Adrenal gland (tissue), 12 donors: ENCODE results near the gene WWP2. TPM values are rescaled to one million over a fixed set of nuclear protein-coding genes. Genes with fewer than 3 reads are reported as not detected.
A peak's percentile ranks its signal among the peaks of the same experiment; 100 is the strongest.

Experiments
- DNase-seq, 7 donors: peaks; one replicate each; pipeline ENCODE4 v3.0.0-alpha.2; 2019 to 2020
- H3K27ac ChIP-seq, 5 donors: fragments of 200-600 bp; sonication (generic) in 4 of 5; 1 replicate in 3 of 5; 2 replicates in 2 of 5; pipeline versions ENCODE4 v1.5.1 to v1.8.0; 2016 to 2020; ENCODE audit warnings: mild to moderate bottlenecking in 1 of 5
- H3K27me3 ChIP-seq: fragments of 200-600 bp; 2 replicates; pipeline ENCODE4 v1.8.0; 2021
- H3K36me3 ChIP-seq, 2 donors: fragments of 200-600 bp; replicated peaks in 1 of 2; 1 replicate in 1 of 2; 2 replicates in 1 of 2; pipeline versions ENCODE4 v1.5.1 to v1.8.0; 2018 to 2022
- H3K4me1 ChIP-seq, 2 donors: fragments of 200-600 bp; replicated peaks in 1 of 2; 1 replicate in 1 of 2; 2 replicates in 1 of 2; pipeline versions ENCODE4 v1.5.1 to v1.8.0; 2018 to 2021
- H3K4me3 ChIP-seq, 4 donors: fragments of 200-600 bp; sonication (generic) in 3 of 4; one replicate each; pipeline ENCODE4 v1.5.1; 2016 to 2018
- H3K9me3 ChIP-seq, 3 donors: fragments of 200-600 bp; sonication (generic) in 1 of 3; replicated peaks in 1 of 3; 1 replicate in 2 of 3; 2 replicates in 1 of 3; pipeline versions ENCODE4 v1.5.1 to v1.8.0; 2016 to 2021
- CTCF ChIP-seq, 6 experiments: fragments of 450-650 bp in 4 of 6; fragments of 200-600 bp in 2 of 6; sonication (generic) in 1 of 6; IDR thresholded peaks; 1 replicate in 5 of 6; 2 replicates in 1 of 6; pipeline versions ENCODE4 v1.5.1 to v1.8.0; 2016 to 2021; ENCODE audit warnings: antibody characterized with exemption in 6 of 6, mild to moderate bottlenecking in 2 of 6, moderate library complexity in 1 of 6
- POLR2A ChIP-seq, 2 donors: fragments of 450-650 bp; IDR thresholded peaks; one replicate each; pipeline ENCODE4 v1.6.1; 2017; ENCODE audit warnings: antibody characterized with exemption in 2 of 2, mild to moderate bottlenecking in 2 of 2, moderate library complexity in 1 of 2
- WGBS, 4 donors: extraction: QIAGEN DNeasy Blood & Tissue Kit in 2 of 4; methylation state at CpG; one replicate each; pipeline versions ENCODE4 v1.1.5 to v1.1.7; 2013 to 2017; 5-methylcytosine and 5-hydroxymethylcytosine counted together
- intact Hi-C, 2 donors: fragments of 100-400 bp; cut with DNase I; formaldehyde crosslinking; loops; one replicate each; pipeline versions ENCODE4 v1.14.1 to v1.15.0; 2022 to 2023
- polyA plus RNA-seq, 3 donors: library from polyadenylated mRNA; stranded (reverse); fragments of 200-250 nt in 2 of 3; fragments of 350-450 nt in 1 of 3; fragmentation: Illumina TruSeq in 1 of 3; extraction: RNeasy Lipid Tissue Mini Kit (QIAGEN cat#74804) in 1 of 3; gene quantifications; one replicate each; pipeline ENCODE4 v1.2.3, GENCODE V29; 2013 to 2014
- total RNA-seq, 9 donors: library from RNA; depleted of rRNA in 4 of 9; stranded (reverse); fragments of >200 nt in 4 of 9; fragments of 120-200 nt in 1 of 9; fragmentation: NEBNext Ultra II Directional in 1 of 9; extraction: Animal tissue kit (Norgen Biotek cat#: 25700) in 1 of 9; gene quantifications; one replicate each; pipeline versions ENCODE4 v1.1.0 to v1.2.4, GENCODE V29; 2013 to 2023
- donor health status: healthy with polysubstance abuse.
- donor health status: Bipolar disorder and iron deficiency.
- donor health status: DM: yes; HTN: yes; CAD: no.
- donor health status: DM: no; HTN: no; CAD: no.
- donor health status: DM: no; HTN: no; CAD: no.
- donor health status: DM: yes; HTN: yes; CAD: no.

The WWP2 gene
- total and polyA plus RNA-seq, 12 donors, result 28.3 to 99.8 (median 72.0) TPM

- no peak for TF ChIP-seq POLR2A (IDR thresholded peaks at IDR 0.05)
- no peak for TF ChIP-seq CTCF (IDR thresholded peaks at IDR 0.05)
- Histone ChIP-seq H3K36me3 (no peaks in the 10 kb centered on the region), H3K27me3 (no peaks in the 10 kb centered on the region), H3K9me3 (no peaks in the 10 kb centered on the region), H3K27ac (no peak overlapping the region), H3K4me3 (no peak overlapping the region), H3K4me1 (peaks cover 8 to 15% of the 10 kb centered on the region in 2 donors)
- no peak for DNase-seq
- 92 to 98% (median 93%) methylated on average over 5 to 6 of the region's 6 CpGs for WGBS, 4 donors
- intact Hi-C loops, result no loop called here
Observed at GRCh38 chr16:69732101-69732500, 30.0 kb upstream of the WWP2 start.

- H3K27ac ChIP-seq, result peak overlapping the region in 4 of 5 donors; percentile 75 to 86 (median 82)
- intact Hi-C loops, result no loop called here
- no peaks in the 10 kb centered on the region for H3K27me3 ChIP-seq
- no peak overlapping the region for H3K4me3 ChIP-seq
- H3K4me1 ChIP-seq, result peaks cover 23 to 38% of the 10 kb centered on the region in 2 donors
- TF ChIP-seq CTCF (IDR thresholded peaks at IDR 0.05) (no peak), POLR2A (IDR thresholded peaks at IDR 0.05) (no peak)
- DNase-seq, result peak in 1 of 7 donors; percentile 44
- 30 to 37% (median 32%) methylated on average over 8 of the region's 8 CpGs for WGBS, 4 donors
- no peaks in the 10 kb centered on the region for H3K9me3 ChIP-seq
- peaks cover 0 to 66% of the 10 kb centered on the region in 2 donors for H3K36me3 ChIP-seq
Observed at GRCh38 chr16:69741519-69741918, 20.6 kb upstream of the WWP2 start.

- intact Hi-C loops, result no loop called here
- peak; percentile 80 to 95 (median 92) for DNase-seq
- peak overlapping the region in 3 of 5 donors; percentile 75 to 86 (median 80) for H3K27ac ChIP-seq
- H3K4me3 ChIP-seq, result no peak overlapping the region
- no peaks in the 10 kb centered on the region for H3K9me3 ChIP-seq
- TF ChIP-seq CTCF (IDR thresholded peaks at IDR 0.05), result no peak
- no peak for TF ChIP-seq POLR2A (IDR thresholded peaks at IDR 0.05)
- H3K4me1 ChIP-seq, result peaks cover 27 to 42% of the 10 kb centered on the region in 2 donors
- H3K36me3 ChIP-seq, result peaks cover 0 to 70% of the 10 kb centered on the region in 2 donors
- 71 to 76% (median 73%) methylated on average over 32 to 41 of the region's 41 CpGs for WGBS, 4 donors
- no peaks in the 10 kb centered on the region for H3K27me3 ChIP-seq
Observed at GRCh38 chr16:69741951-69742904, 19.9 kb upstream of the WWP2 start.

- no peaks in the 10 kb centered on the region for H3K9me3 ChIP-seq
- H3K36me3 ChIP-seq, result peaks cover 0 to 92% of the 10 kb centered on the region in 2 donors
- intact Hi-C loops, result no loop called here
- H3K27ac ChIP-seq, result no peak overlapping the region
- peaks cover 31 to 46% of the 10 kb centered on the region in 2 donors for H3K4me1 ChIP-seq
- WGBS, 4 donors, result 93 to 95% (median 94%) methylated on average over 31 to 35 of the region's 35 CpGs
- H3K4me3 ChIP-seq, result no peak overlapping the region
- TF ChIP-seq CTCF (IDR thresholded peaks at IDR 0.05) (no peak), POLR2A (IDR thresholded peaks at IDR 0.05) (no peak)
- H3K27me3 ChIP-seq, result no peaks in the 10 kb centered on the region
- DNase-seq, result no peak
Observed at GRCh38 chr16:69744363-69745231, 17.5 kb upstream of the WWP2 start.
